CD4-positive, alpha-beta T cell treated with Interleukin-17A for 1 hour (primary cell): ENCODE results near the gene XAF1.
"Not testable (repeated sequence)": the region's sequence is repeated elsewhere in the genome, so short reads cannot be mapped to it uniquely, and the experiment has no call there.

ENCODE experiments used
- DNase-seq: peaks from one replicate; pipeline ENCODE4 v3.0.0-alpha.2; 2020

Gene XAF1, protein sequence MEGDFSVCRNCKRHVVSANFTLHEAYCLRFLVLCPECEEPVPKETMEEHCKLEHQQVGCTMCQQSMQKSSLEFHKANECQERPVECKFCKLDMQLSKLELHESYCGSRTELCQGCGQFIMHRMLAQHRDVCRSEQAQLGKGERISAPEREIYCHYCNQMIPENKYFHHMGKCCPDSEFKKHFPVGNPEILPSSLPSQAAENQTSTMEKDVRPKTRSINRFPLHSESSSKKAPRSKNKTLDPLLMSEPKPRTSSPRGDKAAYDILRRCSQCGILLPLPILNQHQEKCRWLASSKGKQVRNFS

DNA sequence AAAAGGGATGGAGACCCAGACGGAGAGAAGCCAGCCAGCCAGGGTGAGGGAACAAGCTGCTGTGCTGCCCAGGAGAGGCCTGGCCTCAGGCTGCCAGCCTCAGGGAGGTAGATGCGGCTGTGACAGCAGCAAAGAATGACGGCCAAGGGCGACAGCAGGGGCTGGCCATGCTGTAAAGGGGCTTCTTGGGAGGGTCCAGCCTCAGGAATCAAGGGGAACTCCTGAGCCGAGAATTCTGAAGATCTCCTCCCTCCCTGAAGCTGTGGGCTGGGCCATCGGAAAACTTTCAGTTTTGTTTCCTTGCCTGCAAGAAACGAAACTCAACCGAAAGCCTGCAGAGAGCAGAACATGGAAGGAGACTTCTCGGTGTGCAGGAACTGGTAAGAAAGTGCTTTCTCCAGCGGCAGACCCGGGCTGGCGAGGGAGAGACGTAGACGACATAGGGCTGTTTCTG, at the start of gene XAF1:
Gene XAF1 (plus strand): TSS at position 316 of the 454 bp plus-strand sequence. CDS start 33 bp downstream, at position 349.
- DNase-seq, result peak; percentile 67

DNA sequence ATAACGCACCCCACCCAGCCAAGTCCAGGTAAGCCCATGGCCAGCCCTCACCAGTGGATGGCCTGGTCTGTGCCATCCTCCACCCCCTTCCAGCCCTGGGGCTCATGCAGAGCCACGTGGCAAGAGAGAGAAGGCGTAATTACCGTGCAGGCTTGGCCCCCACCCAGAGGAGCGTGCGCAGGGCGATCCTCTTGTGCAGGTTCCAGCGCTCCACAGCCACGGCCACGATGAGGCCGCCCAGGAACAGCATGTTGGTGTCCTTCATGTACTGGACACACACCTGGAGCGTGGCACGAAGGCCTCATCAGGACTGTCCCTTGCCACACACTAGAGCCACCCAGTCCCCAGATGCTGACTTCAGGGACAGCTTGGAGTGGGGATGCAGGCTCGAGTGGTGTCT, 49.3 kb upstream of the XAF1 start:
- DNase-seq, result no peak

DNA sequence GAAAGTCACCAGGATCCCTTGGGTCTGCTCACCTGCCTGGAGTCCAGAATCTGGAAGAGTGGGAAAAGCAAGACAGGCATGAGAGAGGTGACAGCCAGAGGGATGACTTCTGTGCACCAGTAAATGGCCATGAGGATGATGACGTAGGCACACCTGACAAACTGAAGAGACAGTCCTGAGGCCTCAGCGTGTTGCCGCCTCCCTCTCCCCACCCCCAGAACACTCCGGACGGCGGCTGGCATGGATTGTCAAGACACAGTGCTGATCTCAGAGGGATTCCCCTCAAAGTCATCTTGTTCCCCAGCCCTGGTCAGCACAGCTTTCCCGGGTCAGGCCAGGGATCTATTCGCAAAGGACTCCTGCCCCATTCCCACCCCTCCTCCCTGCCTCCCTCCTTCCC, 48.9 kb upstream of the XAF1 start:
- no peak for DNase-seq

- DNase-seq, result no peak
Measured at GRCh38 chr17:6708357-6708961, 47.4 kb upstream of the XAF1 start.

DNA sequence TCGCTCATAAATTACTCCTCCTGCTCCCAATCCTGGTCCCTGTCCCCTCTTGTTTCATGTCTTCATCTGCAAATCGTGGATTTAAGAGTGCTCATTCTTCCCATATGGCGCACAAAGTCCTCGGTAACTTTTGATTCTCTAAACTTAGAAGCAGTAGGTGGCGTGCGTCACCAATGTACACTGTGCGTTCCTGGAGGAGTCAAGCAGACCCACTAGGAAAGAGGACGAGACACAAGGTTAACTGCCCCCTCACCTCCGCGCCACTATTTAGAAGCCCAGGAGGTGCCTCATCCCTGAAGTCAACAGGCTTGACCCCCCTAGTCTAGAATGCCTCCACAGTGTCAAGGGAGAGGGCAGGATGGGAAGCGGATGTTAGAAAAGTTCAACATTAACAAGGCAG, 45.5 kb upstream of the XAF1 start:
- DNase-seq, result no peak

GRCh38 chr17:6711081-6711674, 44.7 kb upstream of the XAF1 start:
- DNase-seq, result no peak

DNA sequence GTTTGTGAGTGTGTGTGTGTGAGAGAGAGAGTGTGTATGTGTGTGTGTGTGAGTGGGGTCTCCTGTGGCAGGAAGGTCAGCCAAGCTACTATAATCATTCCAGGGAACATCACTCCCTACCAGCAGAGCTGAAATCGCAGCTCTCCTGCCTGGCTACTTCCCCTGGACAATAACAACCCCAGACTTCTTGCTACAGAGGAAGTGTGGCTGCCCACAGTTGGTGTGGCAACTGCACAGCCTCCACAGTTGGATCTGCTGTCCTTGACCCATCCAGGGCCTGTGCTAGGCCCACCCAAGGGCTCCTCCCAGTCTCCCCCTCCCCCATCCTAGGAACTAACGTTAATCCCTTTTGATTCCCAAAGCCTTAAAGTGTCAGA, 44.2 kb upstream of the XAF1 start:
- no peak for DNase-seq

DNA sequence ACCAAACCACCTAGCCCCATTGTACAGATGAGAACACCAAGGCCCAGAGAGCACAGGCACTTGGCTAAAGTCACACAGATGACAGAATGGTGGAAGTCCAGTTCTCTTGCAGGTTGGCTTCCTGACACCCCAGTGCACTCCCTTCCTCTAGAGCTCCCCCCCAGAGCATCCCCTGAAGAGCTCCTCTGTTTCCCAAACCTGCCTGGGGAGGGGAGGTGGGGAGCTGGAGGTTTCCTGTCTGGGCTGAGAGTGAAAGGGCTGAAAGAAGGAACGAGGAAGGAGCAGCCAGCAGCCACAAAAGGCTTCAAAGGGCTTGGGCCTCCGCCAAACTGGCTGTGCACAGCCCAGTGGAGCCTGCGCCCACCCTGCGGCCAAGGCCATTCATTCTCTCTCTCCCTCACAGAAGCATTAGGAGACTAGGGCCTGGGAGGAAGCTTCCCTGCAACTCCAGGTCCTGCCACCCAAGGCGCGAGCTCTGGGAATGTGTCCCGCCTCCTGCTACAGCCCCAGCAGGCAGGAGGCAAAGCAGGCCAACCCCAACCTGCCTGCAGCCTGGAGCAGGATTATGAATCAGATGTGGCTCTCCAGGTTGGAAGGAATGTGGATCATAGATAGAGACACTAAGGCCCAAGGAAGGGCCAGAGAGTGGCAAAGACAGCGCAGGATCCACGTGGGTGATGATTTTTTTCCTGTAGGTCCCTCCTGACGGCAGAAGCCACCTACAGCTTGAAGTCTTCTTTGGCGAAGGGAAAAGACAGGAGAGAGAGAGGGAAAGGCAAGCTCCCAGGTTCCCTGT, 43.6 kb upstream of the XAF1 start:
- DNase-seq, result no peak

- DNase-seq, result no peak
Measured at GRCh38 chr17:6712854-6713129, 43.1 kb upstream of the XAF1 start.

- no peak for DNase-seq
Measured at GRCh38 chr17:6713130-6713917, 42.5 kb upstream of the XAF1 start, which contains the start of gene SLC13A5. Gene SLC13A5 (minus strand): TSS chr17:6713369. CDS start chr17:6713333, 36 bp downstream.

GRCh38 chr17:6713918-6714271, 42.0 kb upstream of the XAF1 start:
- no peak for DNase-seq

GRCh38 chr17:6714315-6714874, 41.5 kb upstream of the XAF1 start:
- no peak for DNase-seq

GRCh38 chr17:6716736-6717135, 39.1 kb upstream of the XAF1 start:
- no peak for DNase-seq

GRCh38 chr17:6721744-6722143, 34.1 kb upstream of the XAF1 start:
- DNase-seq, result no peak

- no peak for DNase-seq
Measured at GRCh38 chr17:6724009-6724408, 31.8 kb upstream of the XAF1 start.

DNA sequence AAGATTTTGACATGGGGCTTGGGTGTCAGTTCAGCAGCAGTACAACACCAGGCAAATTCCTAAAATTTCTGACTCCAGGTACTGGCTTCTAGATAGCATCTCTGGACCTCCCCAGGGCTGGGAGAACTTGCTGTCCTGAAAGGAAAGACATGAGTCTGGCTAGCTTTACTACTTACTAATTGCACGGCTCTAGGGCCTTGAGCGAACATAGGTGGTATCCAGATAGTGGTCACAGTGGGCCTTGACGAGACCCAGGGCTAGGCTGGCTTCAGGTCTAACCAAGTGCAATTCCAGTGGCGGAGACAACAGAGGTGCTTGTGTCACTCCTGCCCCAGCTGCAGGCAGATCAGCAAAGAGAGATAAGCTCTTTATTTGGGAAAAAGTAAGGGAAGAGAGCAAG, 26.3 kb upstream of the XAF1 start:
- no peak for DNase-seq

- not testable (repeated sequence) for DNase-seq
Measured at GRCh38 chr17:6746665-6747064, 9.2 kb upstream of the XAF1 start.

DNA sequence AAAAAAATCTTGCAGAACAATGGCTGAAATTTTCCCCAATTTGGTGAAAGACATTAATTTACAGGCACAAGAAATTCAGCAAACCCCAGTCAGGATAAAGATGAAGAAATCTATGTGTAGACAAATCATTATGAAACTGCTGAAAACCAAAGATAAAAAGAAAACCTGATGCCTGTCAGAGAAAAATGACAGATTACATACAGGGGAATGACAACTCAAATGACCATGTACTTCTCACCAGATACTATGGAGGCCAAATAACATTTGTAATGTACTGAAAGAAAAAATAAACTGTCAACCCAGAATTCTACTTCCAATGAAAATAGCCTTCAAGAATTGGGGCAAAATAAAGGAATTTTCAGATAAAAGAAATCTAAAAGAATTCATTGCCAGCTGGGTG, 7.2 kb upstream of the XAF1 start:
- DNase-seq, result no peak

- peak; percentile 18 for DNase-seq
Measured at GRCh38 chr17:6749519-6749918, 6.3 kb upstream of the XAF1 start.

GRCh38 chr17:6752068-6752909, 3.6 kb upstream of the XAF1 start:
- peak; percentile 12 for DNase-seq

DNA sequence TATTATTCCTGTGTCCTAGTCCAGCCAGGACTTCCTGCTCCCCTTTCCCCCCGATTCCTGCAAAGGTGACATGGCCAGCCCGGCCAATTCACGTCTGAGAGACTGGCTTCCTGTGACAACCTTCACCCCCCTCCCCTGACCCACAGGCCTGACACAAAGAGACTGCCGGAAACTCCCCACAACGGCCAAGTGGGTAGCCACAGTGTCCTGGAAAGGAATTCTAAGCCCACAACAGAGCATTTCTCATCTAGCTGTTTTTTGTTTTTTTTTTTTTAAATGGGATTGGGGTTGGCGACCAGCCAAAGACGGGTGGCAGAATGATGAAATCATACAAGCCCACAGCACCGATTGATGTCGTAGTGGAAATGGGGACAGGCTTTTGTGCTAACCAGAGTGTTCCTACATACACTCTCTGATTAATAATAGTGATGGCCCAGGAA, 2.8 kb upstream of the XAF1 start:
- peak; percentile 76 for DNase-seq

- DNase-seq, result no peak
Measured at GRCh38 chr17:6753546-6753945, 2.3 kb upstream of the XAF1 start.
